ENCODE measurements around the gene COBL. TPM values are rescaled to one million over a fixed set of nuclear protein-coding genes. Genes with fewer than 3 reads are reported as not detected.

Gene COBL
- total RNA-seq, 1 donor from 2014 or later = 53.2 TPM

DNA sequence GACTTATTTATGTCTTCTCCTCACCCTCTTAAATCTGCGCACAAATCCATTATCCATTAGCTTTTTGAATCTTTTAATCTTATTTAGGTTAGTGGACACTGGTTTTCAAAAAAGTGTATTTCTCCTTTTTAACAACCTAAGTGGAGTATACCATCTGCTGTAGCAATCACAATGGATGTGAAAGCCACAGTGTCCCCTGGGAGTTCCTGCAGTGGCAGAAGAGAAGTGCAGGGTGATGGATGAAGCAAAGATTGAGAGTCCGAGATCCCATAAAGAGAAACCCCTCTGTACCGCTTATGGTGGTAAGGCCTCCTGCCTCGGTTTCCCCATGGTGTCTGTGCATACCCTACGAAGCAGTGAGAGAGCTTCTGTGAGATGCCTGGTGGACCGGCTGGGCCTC is 236.4 kb downstream of the COBL start:
- Histone ChIP-seq H3K4me1 (ENCODE audit: control insufficient read depth in 3 of 3, insufficient read depth in 3 of 3, low read length in 3 of 3) (peaks cover 8 to 12% (median 8%) of the 10 kb centered on the region in 3 donors), H3K9me3 (ENCODE audit: control insufficient read depth in 3 of 3, low read length in 3 of 3) (no peaks in the 10 kb centered on the region), H3K27ac (ENCODE audit: low read depth, low read length) (no peak overlapping the region), H3K27me3 (ENCODE audit: control insufficient read depth in 3 of 3, insufficient read depth in 3 of 3, low read length in 3 of 3) (no peaks in the 10 kb centered on the region), H3K4me3 (ENCODE audit: low read length in 3 of 3) (no peak overlapping the region), H3K9ac (ENCODE audit: low read depth in 1 of 3, low read length in 3 of 3) (no peak overlapping the region), H3K36me3 (ENCODE audit: control insufficient read depth in 3 of 3, insufficient read depth in 3 of 3, low read length in 3 of 3) (peaks cover 0 to 8% (median 6%) of the 10 kb centered on the region in 3 donors)

DNA sequence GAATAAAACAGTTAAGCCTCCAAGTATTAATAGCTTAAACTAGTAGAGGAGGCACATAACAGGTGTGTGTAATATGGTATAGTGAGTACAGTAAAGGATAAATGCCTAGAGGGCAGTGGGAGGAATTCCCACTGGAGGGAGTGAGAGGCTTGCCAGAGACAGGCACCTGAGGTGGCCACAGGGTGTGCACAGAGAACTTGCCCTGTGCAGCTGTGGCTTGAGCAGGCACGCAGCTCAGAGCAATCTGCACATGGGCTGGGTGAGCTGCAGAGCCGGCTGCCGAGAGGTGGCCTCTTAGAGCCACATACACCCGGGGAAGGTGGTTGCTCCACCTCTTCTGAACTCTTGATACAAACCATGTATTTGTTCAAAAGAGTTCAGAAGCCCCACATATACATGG is 237.1 kb downstream of the COBL start:
- H3K4me3 ChIP-seq (ENCODE audit: low read length in 3 of 3) = no peak overlapping the region
- H3K36me3 ChIP-seq (ENCODE audit: control insufficient read depth in 3 of 3, insufficient read depth in 3 of 3, low read length in 3 of 3) = peaks cover 0 to 8% (median 6%) of the 10 kb centered on the region in 3 donors
- no peak overlapping the region for H3K27ac ChIP-seq (ENCODE audit: low read depth, low read length)
- peaks cover 8 to 12% (median 8%) of the 10 kb centered on the region in 3 donors for H3K4me1 ChIP-seq (ENCODE audit: control insufficient read depth in 3 of 3, insufficient read depth in 3 of 3, low read length in 3 of 3)
- no peak overlapping the region for H3K9ac ChIP-seq (ENCODE audit: low read depth in 1 of 3, low read length in 3 of 3)
- no peaks in the 10 kb centered on the region for H3K27me3 ChIP-seq (ENCODE audit: control insufficient read depth in 3 of 3, insufficient read depth in 3 of 3, low read length in 3 of 3)
- no peaks in the 10 kb centered on the region for H3K9me3 ChIP-seq (ENCODE audit: control insufficient read depth in 3 of 3, low read length in 3 of 3)

GRCh38 chr7:51078653-51079052 is 238.0 kb downstream of the COBL start:
- H3K36me3 ChIP-seq (ENCODE audit: control insufficient read depth in 3 of 3, insufficient read depth in 3 of 3, low read length in 3 of 3) = peaks cover 0 to 4% (median 3%) of the 10 kb centered on the region in 3 donors
- no peak overlapping the region for H3K9ac ChIP-seq (ENCODE audit: low read depth in 1 of 3, low read length in 3 of 3)
- H3K4me1 ChIP-seq (ENCODE audit: control insufficient read depth in 3 of 3, insufficient read depth in 3 of 3, low read length in 3 of 3) = peaks cover 8 to 12% (median 8%) of the 10 kb centered on the region in 3 donors
- no peak overlapping the region for H3K27ac ChIP-seq (ENCODE audit: low read depth, low read length)
- no peaks in the 10 kb centered on the region for H3K27me3 ChIP-seq (ENCODE audit: control insufficient read depth in 3 of 3, insufficient read depth in 3 of 3, low read length in 3 of 3)
- H3K9me3 ChIP-seq (ENCODE audit: control insufficient read depth in 3 of 3, low read length in 3 of 3) = no peaks in the 10 kb centered on the region
- H3K4me3 ChIP-seq (ENCODE audit: low read length in 3 of 3) = no peak overlapping the region

- Histone ChIP-seq H3K27me3 (ENCODE audit: control insufficient read depth in 3 of 3, insufficient read depth in 3 of 3, low read length in 3 of 3) (no peaks in the 10 kb centered on the region), H3K27ac (ENCODE audit: low read depth, low read length) (no peak overlapping the region), H3K36me3 (ENCODE audit: control insufficient read depth in 3 of 3, insufficient read depth in 3 of 3, low read length in 3 of 3) (peaks cover 0 to 4% (median 3%) of the 10 kb centered on the region in 3 donors), H3K9me3 (ENCODE audit: control insufficient read depth in 3 of 3, low read length in 3 of 3) (no peaks in the 10 kb centered on the region), H3K4me3 (ENCODE audit: low read length in 3 of 3) (no peak overlapping the region), H3K4me1 (ENCODE audit: control insufficient read depth in 3 of 3, insufficient read depth in 3 of 3, low read length in 3 of 3) (peaks cover 8 to 12% (median 8%) of the 10 kb centered on the region in 3 donors), H3K9ac (ENCODE audit: low read depth in 1 of 3, low read length in 3 of 3) (no peak overlapping the region)
Measured at GRCh38 chr7:51077987-51078370, 238.6 kb downstream of the COBL start.

DNA sequence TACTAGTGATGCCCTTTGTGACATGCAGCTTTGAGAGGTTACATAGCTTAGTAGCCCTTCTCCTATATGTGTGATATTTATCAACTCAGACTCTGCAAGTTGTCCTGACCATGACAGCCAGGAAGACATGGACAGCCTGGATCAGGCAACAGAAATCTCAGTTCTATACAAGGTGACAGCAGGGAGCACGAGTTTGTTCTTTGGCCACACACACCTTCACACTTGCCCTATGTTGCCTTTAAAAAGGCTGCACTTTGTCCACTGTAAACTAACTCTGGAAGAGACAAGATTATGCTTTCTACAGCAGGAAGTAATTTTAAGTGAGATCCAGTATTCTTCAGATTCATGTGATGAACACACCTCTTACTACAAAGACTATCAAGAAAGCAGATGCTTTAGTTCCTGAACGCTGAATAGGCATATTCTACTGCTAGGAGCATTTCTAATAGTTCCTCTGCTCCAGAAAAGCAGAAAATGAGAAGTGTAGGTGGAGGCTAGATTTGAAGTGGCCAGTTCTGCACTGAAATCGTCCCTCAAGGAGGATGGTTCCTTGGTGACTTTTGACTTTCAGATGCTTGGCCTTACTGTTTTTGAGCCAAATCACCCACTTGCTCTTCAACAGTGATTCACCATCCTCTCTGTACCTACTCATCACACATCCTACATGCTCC is 239.2 kb downstream of the COBL start:
- no peak overlapping the region for H3K27ac ChIP-seq (ENCODE audit: low read depth, low read length)
- peaks cover 8 to 12% (median 8%) of the 10 kb centered on the region in 3 donors for H3K4me1 ChIP-seq (ENCODE audit: control insufficient read depth in 3 of 3, insufficient read depth in 3 of 3, low read length in 3 of 3)
- H3K36me3 ChIP-seq (ENCODE audit: control insufficient read depth in 3 of 3, insufficient read depth in 3 of 3, low read length in 3 of 3) = peaks cover 0 to under 1% (median 0%) of the 10 kb centered on the region in 3 donors

DNA sequence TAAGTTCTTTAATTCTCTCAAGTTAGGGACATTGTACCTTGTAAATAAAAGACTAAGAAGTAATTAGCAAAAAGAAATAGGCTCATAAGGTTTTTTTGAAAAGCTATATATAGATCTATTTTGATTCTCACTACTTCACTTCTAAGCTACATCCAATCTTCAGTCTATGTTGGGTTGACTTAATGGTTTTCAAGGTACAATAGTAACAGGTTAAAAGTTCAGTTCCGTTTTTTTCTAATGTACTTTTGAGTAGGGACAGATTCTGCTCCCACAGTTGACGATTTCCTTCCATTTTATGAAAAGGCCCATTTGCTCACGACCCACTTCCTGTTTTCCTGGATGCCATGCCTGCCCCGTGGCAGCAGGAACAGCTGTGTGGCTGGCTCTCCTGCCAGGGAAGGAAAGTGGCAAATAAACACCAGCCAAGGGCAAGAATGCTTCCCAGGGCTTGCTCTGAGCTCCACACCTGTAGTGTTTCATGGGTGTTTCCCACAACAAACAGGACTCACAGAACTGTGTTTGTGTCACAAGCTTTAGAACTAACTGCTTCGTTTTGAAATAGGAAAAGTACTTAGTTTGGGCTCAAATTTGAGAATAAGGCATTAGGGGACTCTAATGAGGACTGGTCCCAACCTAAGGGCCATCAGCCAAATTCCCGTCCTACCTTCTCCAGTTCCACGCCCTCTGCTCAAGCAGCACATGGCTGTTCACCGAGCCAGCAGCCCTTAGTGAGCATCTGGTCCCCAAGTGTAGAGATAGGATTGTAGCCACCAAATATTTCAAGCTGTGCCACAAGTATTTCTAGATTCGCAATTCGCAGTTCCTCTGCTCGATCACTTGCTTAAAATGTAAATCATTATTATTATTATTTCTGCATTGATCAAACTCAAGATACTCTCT is 240.7 kb downstream of the COBL start:
- peaks cover 8 to 12% (median 8%) of the 10 kb centered on the region in 3 donors for H3K4me1 ChIP-seq (ENCODE audit: control insufficient read depth in 3 of 3, insufficient read depth in 3 of 3, low read length in 3 of 3)
- no peak overlapping the region for H3K4me3 ChIP-seq (ENCODE audit: low read length in 3 of 3)
- no peak overlapping the region for H3K9ac ChIP-seq (ENCODE audit: low read depth in 1 of 3, low read length in 3 of 3)
- no peaks in the 10 kb centered on the region for H3K36me3 ChIP-seq (ENCODE audit: control insufficient read depth in 3 of 3, insufficient read depth in 3 of 3, low read length in 3 of 3)
- H3K27ac ChIP-seq (ENCODE audit: low read depth, low read length) = no peak overlapping the region
- H3K27me3 ChIP-seq (ENCODE audit: control insufficient read depth in 3 of 3, insufficient read depth in 3 of 3, low read length in 3 of 3) = no peaks in the 10 kb centered on the region
- H3K9me3 ChIP-seq (ENCODE audit: control insufficient read depth in 3 of 3, low read length in 3 of 3) = no peaks in the 10 kb centered on the region

More for the DNA sequence above, 239.2 kb downstream of the COBL start:
- Histone ChIP-seq H3K4me3 (ENCODE audit: low read length in 3 of 3) (no peak overlapping the region), H3K9ac (ENCODE audit: low read depth in 1 of 3, low read length in 3 of 3) (no peak overlapping the region), H3K9me3 (ENCODE audit: control insufficient read depth in 3 of 3, low read length in 3 of 3) (no peaks in the 10 kb centered on the region), H3K27me3 (ENCODE audit: control insufficient read depth in 3 of 3, insufficient read depth in 3 of 3, low read length in 3 of 3) (no peaks in the 10 kb centered on the region)

DNA sequence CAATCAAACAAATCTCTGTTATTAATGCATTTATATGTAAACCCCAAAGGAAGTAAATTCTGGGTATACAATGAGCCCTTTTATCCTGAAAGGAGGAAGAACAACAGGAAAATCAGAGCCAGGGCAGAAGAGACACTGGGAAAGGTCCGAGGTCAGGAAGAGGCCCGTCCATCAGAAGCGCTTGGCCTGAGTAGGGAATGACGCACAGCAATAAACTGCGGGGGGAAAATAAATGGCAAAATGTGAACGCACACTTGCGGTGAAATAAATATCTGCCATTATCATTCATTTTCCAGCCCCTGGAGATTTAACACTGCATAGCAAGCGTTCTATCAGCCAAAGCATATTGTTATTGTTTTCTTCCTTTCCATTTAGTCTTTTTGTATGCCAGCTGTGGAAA is 243.4 kb downstream of the COBL start:
- H3K27ac ChIP-seq (ENCODE audit: low read depth, low read length) = no peak overlapping the region
- no peaks in the 10 kb centered on the region for H3K27me3 ChIP-seq (ENCODE audit: control insufficient read depth in 3 of 3, insufficient read depth in 3 of 3, low read length in 3 of 3)
- peaks cover 8 to 16% (median 12%) of the 10 kb centered on the region in 3 donors for H3K4me1 ChIP-seq (ENCODE audit: control insufficient read depth in 3 of 3, insufficient read depth in 3 of 3, low read length in 3 of 3)
- no peaks in the 10 kb centered on the region for H3K9me3 ChIP-seq (ENCODE audit: control insufficient read depth in 3 of 3, low read length in 3 of 3)
- H3K36me3 ChIP-seq (ENCODE audit: control insufficient read depth in 3 of 3, insufficient read depth in 3 of 3, low read length in 3 of 3) = no peaks in the 10 kb centered on the region
- H3K9ac ChIP-seq (ENCODE audit: low read depth in 1 of 3, low read length in 3 of 3) = no peak overlapping the region
- H3K4me3 ChIP-seq (ENCODE audit: low read length in 3 of 3) = no peak overlapping the region

DNA sequence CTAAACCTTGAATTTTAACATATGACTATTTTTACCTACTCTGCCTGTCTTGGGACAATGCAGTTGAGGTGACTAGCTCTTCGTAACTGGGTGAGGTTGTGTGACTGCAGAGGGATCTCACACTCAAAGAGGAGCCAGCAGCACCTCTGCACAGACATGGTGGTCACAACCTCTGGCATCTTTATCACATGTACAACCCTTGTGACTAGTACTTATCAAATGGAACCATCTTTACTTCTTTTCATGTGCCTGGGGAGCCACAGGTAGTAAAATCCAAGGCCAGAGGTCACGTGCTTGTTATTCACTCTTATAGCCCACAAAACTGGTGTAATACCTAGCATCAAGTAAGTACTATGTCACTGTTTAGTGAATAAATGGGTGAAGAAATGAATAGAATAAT is 244.3 kb downstream of the COBL start:
- no peak overlapping the region for H3K9ac ChIP-seq (ENCODE audit: low read depth in 1 of 3, low read length in 3 of 3)
- H3K4me1 ChIP-seq (ENCODE audit: control insufficient read depth in 3 of 3, insufficient read depth in 3 of 3, low read length in 3 of 3) = peaks cover 7 to 13% (median 8%) of the 10 kb centered on the region in 3 donors
- no peaks in the 10 kb centered on the region for H3K36me3 ChIP-seq (ENCODE audit: control insufficient read depth in 3 of 3, insufficient read depth in 3 of 3, low read length in 3 of 3)
- H3K27ac ChIP-seq (ENCODE audit: low read depth, low read length) = no peak overlapping the region
- H3K4me3 ChIP-seq (ENCODE audit: low read length in 3 of 3) = no peak overlapping the region
- no peaks in the 10 kb centered on the region for H3K27me3 ChIP-seq (ENCODE audit: control insufficient read depth in 3 of 3, insufficient read depth in 3 of 3, low read length in 3 of 3)
- no peaks in the 10 kb centered on the region for H3K9me3 ChIP-seq (ENCODE audit: control insufficient read depth in 3 of 3, low read length in 3 of 3)

DNA sequence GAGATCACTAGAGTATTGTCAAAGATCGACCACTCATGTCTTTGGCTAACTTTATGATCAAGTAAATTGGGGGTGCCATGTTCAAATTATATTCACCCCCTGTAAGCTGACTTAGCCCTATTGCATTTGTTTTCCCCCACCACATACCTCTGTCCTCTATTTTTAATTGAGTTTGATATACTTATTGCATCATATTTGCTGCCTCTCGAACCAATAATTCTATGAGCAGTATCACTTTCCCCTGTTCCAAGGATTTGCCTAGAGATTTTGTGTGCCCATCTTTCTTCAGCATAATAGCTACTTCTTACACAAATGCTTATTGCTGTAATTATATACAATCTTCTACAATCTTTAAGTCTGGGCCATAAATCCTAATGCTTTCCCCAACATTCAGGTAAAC is 245.2 kb downstream of the COBL start:
- no peaks in the 10 kb centered on the region for H3K9me3 ChIP-seq (ENCODE audit: control insufficient read depth in 3 of 3, low read length in 3 of 3)
- H3K4me3 ChIP-seq (ENCODE audit: low read length in 3 of 3) = no peak overlapping the region
- H3K9ac ChIP-seq (ENCODE audit: low read depth in 1 of 3, low read length in 3 of 3) = no peak overlapping the region
- H3K4me1 ChIP-seq (ENCODE audit: control insufficient read depth in 3 of 3, insufficient read depth in 3 of 3, low read length in 3 of 3) = peaks cover 7 to 13% (median 8%) of the 10 kb centered on the region in 3 donors
- H3K36me3 ChIP-seq (ENCODE audit: control insufficient read depth in 3 of 3, insufficient read depth in 3 of 3, low read length in 3 of 3) = no peaks in the 10 kb centered on the region
- H3K27me3 ChIP-seq (ENCODE audit: control insufficient read depth in 3 of 3, insufficient read depth in 3 of 3, low read length in 3 of 3) = no peaks in the 10 kb centered on the region
- no peak overlapping the region for H3K27ac ChIP-seq (ENCODE audit: low read depth, low read length)

DNA sequence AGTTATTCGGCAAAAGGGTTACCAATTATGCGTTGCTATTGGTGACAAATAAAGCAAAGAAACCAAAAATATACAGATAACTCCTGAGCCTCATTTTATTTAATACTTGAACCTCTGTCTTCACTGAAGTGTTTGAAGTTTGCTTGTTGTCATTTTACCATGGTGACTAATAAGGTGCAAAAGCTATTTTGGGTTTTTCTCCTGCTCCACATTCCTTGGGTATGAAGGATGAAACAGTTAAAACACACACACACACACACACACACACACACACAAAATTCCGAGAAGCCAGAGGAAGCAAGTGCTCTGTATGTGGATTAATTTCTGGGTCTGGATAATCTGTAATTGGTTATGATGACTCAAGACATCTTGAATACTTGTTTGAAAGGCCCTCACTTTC is 246.5 kb downstream of the COBL start:
- H3K27ac ChIP-seq (ENCODE audit: low read depth, low read length) = no peak overlapping the region
- no peaks in the 10 kb centered on the region for H3K9me3 ChIP-seq (ENCODE audit: control insufficient read depth in 3 of 3, low read length in 3 of 3)
- H3K4me3 ChIP-seq (ENCODE audit: low read length in 3 of 3) = no peak overlapping the region
- H3K27me3 ChIP-seq (ENCODE audit: control insufficient read depth in 3 of 3, insufficient read depth in 3 of 3, low read length in 3 of 3) = no peaks in the 10 kb centered on the region
- H3K36me3 ChIP-seq (ENCODE audit: control insufficient read depth in 3 of 3, insufficient read depth in 3 of 3, low read length in 3 of 3) = no peaks in the 10 kb centered on the region
- H3K4me1 ChIP-seq (ENCODE audit: control insufficient read depth in 3 of 3, insufficient read depth in 3 of 3, low read length in 3 of 3) = peaks cover 3 to 9% (median 4%) of the 10 kb centered on the region in 3 donors
- H3K9ac ChIP-seq (ENCODE audit: low read depth in 1 of 3, low read length in 3 of 3) = no peak overlapping the region

All from skeletal muscle tissue (tissue), 4 donors.